GM19455 (cell line): Measurements from ENCODE around the gene ITGB1BP1.

ENCODE experiments used
- ATAC-seq: cut with Tn5 transposase; IDR thresholded peaks from one replicate; pipeline ENCODE4 v1.9.1; 2021; ENCODE audit not compliant: unreplicated experiment

Gene ITGB1BP1

DNA sequence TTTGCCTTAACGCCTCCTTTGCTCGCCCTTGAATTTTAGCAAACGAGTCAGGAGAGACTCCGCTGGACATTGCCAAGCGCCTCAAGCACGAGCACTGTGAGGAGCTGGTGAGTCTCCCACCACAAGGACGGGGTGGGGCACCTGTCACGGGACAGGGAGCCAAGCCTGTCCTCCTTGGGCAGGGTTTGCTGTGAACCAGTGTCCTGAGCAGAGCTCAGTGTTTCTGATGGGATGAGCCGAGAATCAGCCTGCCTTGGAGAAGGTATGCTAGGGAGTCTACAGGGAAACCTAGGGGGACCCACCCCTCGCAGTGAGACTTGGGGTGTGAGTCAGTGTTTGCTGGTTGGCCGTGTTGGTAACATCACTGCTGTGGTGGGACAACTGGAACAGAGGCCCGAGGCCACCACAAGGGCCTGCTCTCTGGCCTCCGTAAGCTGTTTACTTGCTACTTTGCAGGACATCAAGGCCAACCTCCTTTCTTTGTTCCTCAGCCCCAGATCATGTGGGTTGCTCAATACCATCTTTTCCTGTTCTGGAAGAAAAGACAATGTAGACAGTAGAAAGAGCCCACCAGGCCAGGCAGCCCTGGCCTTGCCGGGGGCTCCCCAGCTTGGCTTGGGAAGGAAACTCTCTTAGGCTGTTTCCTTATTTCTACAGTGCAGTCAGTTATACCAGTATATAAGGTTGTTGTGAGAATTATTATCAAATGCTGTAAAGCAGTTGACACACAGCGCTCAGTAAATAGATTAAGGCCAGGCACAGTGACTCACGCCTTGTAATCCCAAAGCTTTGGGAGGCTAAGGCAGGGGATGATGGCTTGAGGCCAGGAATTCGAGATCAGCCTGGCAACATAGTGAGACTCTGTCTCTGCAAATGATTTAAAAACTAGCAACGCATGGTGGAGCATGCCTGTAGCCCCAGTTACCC lies 42.4 kb downstream of the ITGB1BP1 start:
- no peak for ATAC-seq

DNA sequence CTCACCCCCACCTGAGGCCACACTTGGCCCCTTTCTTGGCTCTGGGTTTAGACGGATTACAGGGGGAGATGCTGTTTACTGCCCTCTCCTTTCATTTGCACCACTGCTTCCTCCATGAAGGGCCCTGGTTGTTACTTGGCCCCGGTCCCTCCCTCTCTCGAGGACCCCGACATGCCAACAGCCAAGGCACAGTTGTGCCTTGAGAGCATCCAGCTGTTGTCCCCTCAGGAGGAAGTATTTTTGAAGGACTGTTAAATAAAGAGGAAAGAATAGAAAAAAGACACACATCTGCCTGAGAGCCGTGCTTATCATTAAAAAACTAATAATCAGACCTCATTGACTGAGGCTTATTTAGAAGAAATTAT lies 44.0 kb downstream of the ITGB1BP1 start:
- ATAC-seq = no peak

DNA sequence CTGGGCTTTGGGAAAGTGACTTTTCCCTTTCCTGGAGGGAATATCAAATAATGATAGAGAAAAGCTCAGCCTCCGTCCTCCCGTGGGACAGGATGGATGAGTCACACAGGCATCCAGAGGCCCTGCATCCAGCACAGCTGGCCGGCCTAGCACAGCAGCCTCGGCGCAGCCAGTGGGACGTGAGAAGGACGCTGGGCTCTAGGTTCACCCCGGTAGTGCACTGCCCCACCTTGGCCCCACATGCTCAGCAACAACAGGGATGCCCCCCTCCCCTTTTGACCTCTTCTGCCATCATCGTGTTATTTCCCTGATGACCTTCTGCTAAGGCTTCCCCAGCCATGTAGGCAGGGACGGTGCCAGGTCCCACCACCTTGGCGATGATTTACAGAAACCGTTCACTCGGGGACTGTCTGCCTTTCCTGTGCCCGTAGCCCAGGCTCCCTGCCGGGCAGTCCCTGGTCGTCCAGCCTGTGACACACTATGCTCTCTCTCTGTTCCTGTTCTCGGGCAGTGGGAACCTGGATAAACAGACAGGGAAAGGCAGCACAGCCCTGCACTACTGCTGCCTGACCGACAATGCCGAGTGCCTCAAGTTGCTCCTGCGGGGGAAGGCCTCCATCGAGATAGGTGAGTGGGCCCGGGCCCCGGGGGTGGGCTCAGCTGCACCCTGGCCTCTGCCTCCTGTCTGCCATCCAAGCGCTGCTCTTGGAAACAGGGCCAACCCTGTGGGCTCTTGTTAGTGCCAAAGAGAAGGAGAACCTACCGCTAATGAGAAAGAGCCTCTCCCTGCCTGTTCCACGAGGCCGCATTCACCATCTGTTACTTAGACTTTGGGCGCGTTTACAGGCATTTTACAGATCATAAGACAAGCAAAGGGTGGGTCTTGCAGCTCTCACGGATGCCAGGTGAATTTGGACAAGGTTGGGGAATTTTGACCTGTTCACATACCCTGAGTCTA lies 44.6 kb downstream of the ITGB1BP1 start:
- ATAC-seq = no peak

GRCh38 chr2:9377461-9378097 lies 45.7 kb downstream of the ITGB1BP1 start:
- ATAC-seq = no peak

GRCh38 chr2:9375857-9376428 lies 47.4 kb downstream of the ITGB1BP1 start:
- no peak for ATAC-seq

GRCh38 chr2:9374071-9374730 lies 49.1 kb downstream of the ITGB1BP1 start:
- ATAC-seq = no peak

DNA sequence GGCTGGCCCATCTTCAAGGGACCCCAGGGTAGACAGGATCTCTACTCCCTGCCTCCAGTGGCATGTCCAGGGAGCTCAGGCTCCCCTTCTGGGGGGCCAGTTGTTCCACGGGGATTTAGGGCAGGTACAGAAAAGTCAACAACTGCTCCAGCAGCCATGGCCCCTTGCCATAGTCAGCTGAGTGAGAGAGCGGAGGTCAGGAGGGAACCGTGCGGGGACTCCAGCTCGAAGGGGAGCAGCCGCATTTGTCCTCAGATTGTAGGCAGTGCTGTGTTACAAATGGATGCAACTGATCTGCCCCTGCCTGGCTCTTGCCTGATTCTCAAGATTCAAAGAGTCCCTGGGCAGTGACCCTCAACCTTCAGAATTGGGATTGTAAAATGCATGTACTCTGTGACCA lies 49.9 kb downstream of the ITGB1BP1 start:
- ATAC-seq = no peak

DNA sequence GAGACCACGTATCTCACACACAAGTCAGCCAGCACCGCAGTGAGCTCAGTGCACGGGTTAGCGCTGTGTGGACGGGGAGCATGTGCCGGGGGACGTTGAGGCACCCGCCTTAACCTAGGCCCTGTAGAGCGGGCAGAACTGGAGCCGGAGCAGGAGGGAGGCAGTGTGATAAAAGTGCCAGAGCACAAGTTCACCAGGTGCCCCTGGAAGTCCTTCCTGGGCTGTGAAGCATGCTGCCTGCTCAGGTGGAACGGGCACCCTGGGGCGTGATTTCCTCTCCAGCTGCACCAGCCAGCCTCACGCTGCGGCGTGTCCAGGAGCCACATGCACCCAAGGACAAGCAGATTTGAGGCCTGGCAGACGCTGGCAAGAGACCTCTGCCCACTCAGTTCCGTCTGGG lies 50.3 kb downstream of the ITGB1BP1 start:
- ATAC-seq = no peak

DNA sequence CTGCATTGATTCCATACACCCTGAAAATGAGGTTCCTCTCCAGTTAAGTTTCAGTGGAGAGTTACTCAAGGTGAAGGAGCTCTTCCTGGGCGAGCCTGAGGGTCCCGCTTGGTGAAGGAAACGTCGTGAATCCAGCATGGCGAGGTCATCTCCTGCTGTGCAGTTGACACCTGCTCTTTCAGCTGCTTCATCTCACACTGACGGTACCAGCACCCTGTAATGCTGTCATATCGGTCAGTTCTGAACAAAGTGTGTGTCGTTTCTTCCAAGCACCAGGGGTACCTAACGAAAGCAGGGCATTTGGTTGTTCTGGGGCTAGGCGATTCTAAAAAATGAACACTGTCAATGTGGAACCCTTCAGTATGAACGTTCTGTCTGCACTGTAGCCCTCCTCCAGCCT lies 52.6 kb downstream of the ITGB1BP1 start:
- ATAC-seq = no peak

DNA sequence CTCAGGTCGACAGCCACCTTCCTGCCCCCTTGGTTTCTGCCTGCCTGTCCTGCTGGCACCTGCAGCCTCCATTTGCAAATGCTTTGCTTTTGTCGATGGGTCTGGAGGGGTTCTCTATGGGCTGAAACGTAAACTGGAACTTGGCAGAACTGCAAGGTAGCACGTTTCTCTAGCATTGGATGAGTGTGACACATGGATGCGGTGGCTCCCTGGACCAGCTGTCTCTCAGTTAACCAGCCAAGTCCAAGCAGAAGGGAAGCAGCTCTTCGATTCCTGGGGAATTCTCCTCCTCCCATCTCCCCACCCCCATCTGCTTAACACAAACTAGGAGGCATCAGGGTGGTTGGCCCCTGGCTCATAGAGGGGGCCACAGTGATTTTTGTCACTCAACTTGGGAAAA lies 57.3 kb downstream of the ITGB1BP1 start:
- ATAC-seq = no peak

GRCh38 chr2:9365498-9366019 lies 57.8 kb downstream of the ITGB1BP1 start:
- no peak for ATAC-seq

GRCh38 chr2:9364791-9365497 lies 58.4 kb downstream of the ITGB1BP1 start:
- no peak for ATAC-seq

DNA sequence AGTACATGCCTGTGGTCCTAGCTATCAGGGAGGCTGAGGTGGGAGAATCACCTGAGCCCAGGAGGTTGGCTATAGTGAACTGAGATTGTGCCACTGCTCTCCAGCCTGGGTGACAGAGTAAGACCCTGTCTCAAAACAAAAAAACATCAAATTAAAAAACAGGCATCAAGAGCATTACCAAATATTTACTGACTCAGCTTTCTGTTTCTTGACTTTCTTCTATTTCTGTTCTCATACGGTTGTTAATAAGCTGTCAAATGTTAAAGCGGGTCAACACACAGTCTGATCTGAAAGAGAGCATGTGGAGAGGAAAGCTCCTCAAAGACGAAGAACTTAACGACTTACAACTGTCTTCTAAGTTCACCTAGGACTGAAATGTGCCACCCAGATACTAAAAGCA lies 59.0 kb downstream of the ITGB1BP1 start:
- no peak for ATAC-seq

GRCh38 chr2:9360701-9361100 lies 62.6 kb downstream of the ITGB1BP1 start:
- ATAC-seq = no peak

DNA sequence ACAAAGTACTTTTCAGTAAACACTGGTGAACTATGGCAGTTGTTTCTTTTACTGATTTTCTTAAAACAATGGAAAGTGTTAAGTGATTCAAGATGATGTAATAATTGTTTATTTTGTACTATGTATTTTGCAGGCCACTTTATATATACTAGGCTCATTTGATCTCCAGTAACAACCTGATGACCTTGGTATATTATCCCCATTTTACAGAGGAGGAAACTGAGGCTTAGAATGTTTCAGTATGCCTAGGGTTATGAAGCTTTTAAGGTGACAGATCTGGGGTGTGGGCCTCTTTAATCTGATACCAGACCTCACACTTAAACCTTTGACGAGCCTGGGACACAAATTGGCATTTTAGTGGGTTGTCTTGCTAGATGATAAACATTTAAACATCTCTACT lies 63.2 kb downstream of the ITGB1BP1 start:
- no peak for ATAC-seq

DNA sequence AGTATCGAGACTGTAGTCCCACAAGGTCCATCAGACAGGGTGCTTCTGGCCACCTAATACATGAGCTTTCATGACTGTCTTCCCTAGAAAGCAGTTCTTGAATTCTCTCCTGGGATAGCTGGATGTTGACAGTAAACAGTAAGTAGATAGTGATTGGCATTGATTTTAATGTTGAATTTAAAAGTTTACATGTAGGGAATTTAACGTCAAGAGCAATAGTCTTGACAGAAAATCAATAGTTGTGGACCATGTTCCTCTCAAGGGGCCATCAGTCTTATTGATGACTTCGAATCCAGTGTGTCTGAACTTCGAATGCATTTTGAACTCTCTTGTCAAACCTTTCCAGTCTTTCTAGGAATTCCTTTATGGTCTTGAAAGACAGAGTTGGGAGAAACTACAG lies 63.9 kb downstream of the ITGB1BP1 start:
- no peak for ATAC-seq

- no peak for ATAC-seq
These were observed 64.5 kb downstream of the ITGB1BP1 start for GRCh38 chr2:9358846-9359245.

DNA sequence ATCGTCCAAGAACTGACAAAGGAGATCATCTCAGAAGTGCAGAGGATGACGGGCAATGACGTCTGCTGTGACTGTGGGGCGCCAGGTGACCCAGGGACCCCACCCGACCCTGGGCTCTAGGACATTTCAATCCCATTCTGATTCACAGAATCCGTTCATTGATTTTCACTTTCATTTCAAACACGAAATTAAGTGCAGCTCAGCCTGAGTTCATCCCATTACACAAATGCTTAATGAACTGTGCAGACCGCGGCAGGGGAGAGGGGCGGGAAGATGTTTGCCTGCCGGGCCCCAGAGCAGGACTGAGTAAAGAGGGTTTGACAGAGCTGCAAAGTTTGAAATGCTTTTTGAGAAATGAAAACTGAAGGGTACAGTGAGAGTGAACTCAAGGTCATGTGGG lies 67.1 kb downstream of the ITGB1BP1 start:
- ATAC-seq = no peak

DNA sequence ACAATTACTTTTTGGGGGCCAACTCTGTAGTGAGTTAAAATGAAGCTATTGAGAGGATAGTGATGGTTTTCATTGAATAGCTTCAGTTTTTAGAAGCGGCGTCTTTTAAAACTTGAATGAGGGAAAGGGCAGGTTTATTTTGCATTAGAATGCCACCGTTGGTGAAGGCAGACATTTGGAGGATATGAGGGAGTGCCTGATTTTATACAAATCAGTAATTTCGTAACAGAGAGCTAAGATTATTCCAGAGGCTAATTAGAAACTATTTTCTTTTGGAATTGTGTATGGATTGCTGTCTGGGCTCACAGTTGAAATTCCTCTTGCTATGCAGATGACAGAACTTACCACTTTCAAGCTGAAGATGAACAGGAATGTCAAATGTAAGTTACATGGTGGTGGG lies 67.6 kb downstream of the ITGB1BP1 start:
- ATAC-seq = no peak

GRCh38 chr2:9355270-9355669 lies 68.1 kb downstream of the ITGB1BP1 start:
- no peak for ATAC-seq
